K562 (cell line): ENCODE results near the gene CTRB2.

ENCODE experiments used
- CTCF ChIP-seq, 3 experiments: IDR thresholded peaks in 2 of 3; conservative IDR thresholded peaks in 1 of 3; 2 replicates each; pipeline ENCODE4 v1.5.1; 2011 to 2012; ENCODE audit warnings: low read length in 3 of 3, mild to moderate bottlenecking in 3 of 3, control low read depth in 2 of 3, improper control_type of control experiment in 1 of 3, inconsistent platforms in 1 of 3, low read depth in 1 of 3, mixed read lengths in 1 of 3, moderate library complexity in 1 of 3; ENCODE audit not compliant: insufficient read depth in 2 of 3
- FOXO4 ChIP-seq: fragments of 450-650 bp; formaldehyde crosslinking; IDR thresholded peaks from 2 replicates; pipeline ENCODE4 v1.4.0; 2020; ENCODE audit warnings: mild to moderate bottlenecking, moderate library complexity
- POLR2AphosphoS5 ChIP-seq: IDR thresholded peaks from 2 replicates; pipeline ENCODE4 v1.6.1; 2011; ENCODE audit warnings: mild to moderate bottlenecking, low read depth, low read length, moderate library complexity; ENCODE audit not compliant: control insufficient read depth, insufficient read depth
- SRF ChIP-seq, 2 experiments: fragments of 250-450, 450-650 bp in 1 of 2; sonication (Bioruptor Pico) in 1 of 2; sonication (generic) in 1 of 2; formaldehyde crosslinking; IDR thresholded peaks; 2 replicates each; pipeline versions ENCODE4 v1.5.0 to v1.5.1; 2020 to 2022; ENCODE audit warnings: mild to moderate bottlenecking in 1 of 2, missing genetic modification reagents in 1 of 2
- TAF9B ChIP-seq: fragments of 450-650 bp; IDR thresholded peaks from 2 replicates; pipeline ENCODE4 v1.6.1; 2018; ENCODE audit warnings: mild to moderate bottlenecking; ENCODE audit not compliant: partially characterized antibody
- WHSC1 ChIP-seq: IDR thresholded peaks from one replicate; pipeline ENCODE4 v1.6.1; 2012; ENCODE audit warnings: low read length, control low read depth, inconsistent platforms

- TF ChIP-seq TAF9B = no peak
- TF ChIP-seq CTCF (IDR thresholded peaks at IDR 0.05 in 2 of 3, conservative IDR thresholded peaks at IDR 0.05 in 1 of 3; ENCODE audit: insufficient read depth in 2 of 3, low read depth in 1 of 3, low read length in 3 of 3) = no peak
- TF ChIP-seq FOXO4 (CRISPR knock-in tag) = no peak
- no peak for TF ChIP-seq POLR2AphosphoS5
- TF ChIP-seq WHSC1 = no peak
- TF ChIP-seq SRF (CRISPR knock-in tag; IDR thresholded peaks at IDR 0.05) = no peak
These were observed 18.9 kb upstream of the CTRB2 start for GRCh38 chr16:75225678-75226515.
